ENCODE data around the gene TMEM178B. TPM values are rescaled to one million over a fixed set of nuclear protein-coding genes. Genes with fewer than 3 reads are reported as not detected.
"Not testable (repeated sequence)": the region's sequence is repeated elsewhere in the genome, so short reads cannot be mapped to it uniquely, and the experiment has no call there.

The TMEM178B gene
- total and polyA plus RNA-seq, 9 of the 15 experiments (the other 6 are each of a cell fraction or from before 2014, with no cell fraction given) = under 0.01 to 0.03 (median 0.01) TPM; not detected in 5

DNA sequence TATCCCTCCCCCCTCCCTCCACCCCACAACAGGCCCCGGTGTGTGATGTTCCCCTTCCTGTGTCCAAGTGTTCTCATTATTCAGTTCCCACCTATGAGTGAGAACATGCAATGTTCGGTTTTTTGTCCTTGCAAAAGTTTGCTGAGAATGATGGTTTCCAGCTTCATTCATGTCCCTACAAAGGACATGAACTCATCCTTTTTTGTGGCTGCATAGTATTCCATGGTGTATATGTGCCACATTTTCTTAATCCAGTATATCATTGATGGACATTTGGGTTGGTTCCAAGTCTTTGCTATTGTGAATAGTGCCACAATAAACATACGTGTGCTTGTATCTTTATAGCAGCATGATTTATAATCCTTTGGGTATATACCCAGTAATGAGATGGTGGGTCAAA lies 309.5 kb downstream of the TMEM178B start:
- H3K27ac ChIP-seq (ENCODE audit: extremely low read depth, low read depth, low read length); H3K9me3 ChIP-seq (replicated peaks; ENCODE audit: control insufficient read depth, insufficient read depth, low read depth, low read length); H3K36me3 ChIP-seq (ENCODE audit: control insufficient read depth, insufficient read depth, low read length); H3K4me1 ChIP-seq (replicated peaks in 1 of 2; ENCODE audit: control insufficient read depth in 2 of 2, insufficient read depth in 2 of 2, low read length in 2 of 2); in situ Hi-C loops (cut with MboI); H3K9me1 ChIP-seq (ENCODE audit: control insufficient read depth, insufficient read depth, low read length); ATAC-seq; H3K9ac ChIP-seq (ENCODE audit: insufficient read depth in 1 of 2, low read depth in 2 of 2, low read length in 2 of 2); H3K4me2 ChIP-seq (ENCODE audit: insufficient read depth, low read length); DNase-seq (ENCODE audit: extremely low read depth in 1 of 4, low spot score in 3 of 4); BruUV-seq (replicated peaks); intact Hi-C loops (cut with micrococcal nuclease); H3K79me2 ChIP-seq (ENCODE audit: control insufficient read depth, insufficient read depth, low read length); H2AFZ ChIP-seq (ENCODE audit: low read depth, low read length); FAIRE-seq; H3K4me3 ChIP-seq; H4K20me1 ChIP-seq (replicated peaks; ENCODE audit: control insufficient read depth, insufficient read depth, low read length); CTCF ChIA-PET (ENCODE audit: low intra/inter-chr PET ratio): not testable (repeated sequence)
- peaks cover 8 to 16% of the 10 kb centered on the region in 2 experiments for H3K27me3 ChIP-seq (ENCODE audit: control insufficient read depth in 2 of 2, insufficient read depth in 2 of 2, low read length in 2 of 2)
- POLR2A ChIA-PET = interaction anchor here (0.9 kb wide), 1 partner anchor 82 kb away, joined by 4 read pairs; no protein-coding TSS in a partner anchor
- peak; percentile 55 for TF ChIP-seq ZNF146 (CRISPR knock-in tag; IDR thresholded peaks at IDR 0.05; ENCODE audit: unreplicated experiment)
- 0% methylated on average over 2 of the region's 3 CpGs for WGBS (ENCODE audit: insufficient coverage, low coverage, missing lambda C conversion rate)

DNA sequence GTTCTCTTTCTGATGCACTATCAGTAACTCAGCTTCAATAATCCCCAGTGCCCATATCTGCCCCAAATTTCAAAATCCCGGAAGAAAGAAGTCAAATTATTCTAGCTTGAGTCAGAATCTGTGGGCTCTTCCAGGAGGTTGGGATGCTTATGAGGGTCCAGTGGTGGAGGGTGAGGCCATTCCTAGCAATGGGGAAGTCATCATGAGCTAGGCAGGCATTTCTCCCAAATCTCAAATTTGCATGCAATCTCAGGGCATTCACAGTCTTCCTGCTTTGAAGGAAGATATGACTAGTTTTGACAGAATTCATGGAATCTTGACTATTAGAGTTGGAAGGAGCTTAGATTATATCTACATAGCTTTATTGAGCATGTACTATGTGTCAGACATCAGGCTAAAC lies 313.0 kb downstream of the TMEM178B start:
- CTCF ChIA-PET (ENCODE audit: low intra/inter-chr PET ratio) = no interaction called here
- ATAC-seq = no peak
- TF ChIP-seq ZNF444 (CRISPR knock-in tag; IDR thresholded peaks at IDR 0.05) (no peak), RBBP5 (IDR thresholded peaks at IDR 0.05; ENCODE audit: borderline replicate concordance, insufficient read depth, low read length, poor library complexity, severe bottlenecking) (no peak), RBM39 (optimal IDR thresholded peaks at IDR 0.05; ENCODE audit: low read depth, low read length) (no peak), ZNF212 (CRISPR knock-in tag; IDR thresholded peaks at IDR 0.05) (no peak), ELF1 (tag; IDR thresholded peaks at IDR 0.05) (no peak), MBD2 (IDR thresholded peaks at IDR 0.05; ENCODE audit: borderline replicate concordance, low read depth) (no peak), ZC3H8 (IDR thresholded peaks at IDR 0.05) (no peak), ZNF239 (CRISPR knock-in tag; IDR thresholded peaks at IDR 0.05) (no peak), KDM1A (IDR thresholded peaks at IDR 0.05) (no peak), ZNF41 (CRISPR knock-in tag; conservative IDR thresholded peaks at IDR 0.05) (no peak)
- TF ChIP-seq, protein P1, sequence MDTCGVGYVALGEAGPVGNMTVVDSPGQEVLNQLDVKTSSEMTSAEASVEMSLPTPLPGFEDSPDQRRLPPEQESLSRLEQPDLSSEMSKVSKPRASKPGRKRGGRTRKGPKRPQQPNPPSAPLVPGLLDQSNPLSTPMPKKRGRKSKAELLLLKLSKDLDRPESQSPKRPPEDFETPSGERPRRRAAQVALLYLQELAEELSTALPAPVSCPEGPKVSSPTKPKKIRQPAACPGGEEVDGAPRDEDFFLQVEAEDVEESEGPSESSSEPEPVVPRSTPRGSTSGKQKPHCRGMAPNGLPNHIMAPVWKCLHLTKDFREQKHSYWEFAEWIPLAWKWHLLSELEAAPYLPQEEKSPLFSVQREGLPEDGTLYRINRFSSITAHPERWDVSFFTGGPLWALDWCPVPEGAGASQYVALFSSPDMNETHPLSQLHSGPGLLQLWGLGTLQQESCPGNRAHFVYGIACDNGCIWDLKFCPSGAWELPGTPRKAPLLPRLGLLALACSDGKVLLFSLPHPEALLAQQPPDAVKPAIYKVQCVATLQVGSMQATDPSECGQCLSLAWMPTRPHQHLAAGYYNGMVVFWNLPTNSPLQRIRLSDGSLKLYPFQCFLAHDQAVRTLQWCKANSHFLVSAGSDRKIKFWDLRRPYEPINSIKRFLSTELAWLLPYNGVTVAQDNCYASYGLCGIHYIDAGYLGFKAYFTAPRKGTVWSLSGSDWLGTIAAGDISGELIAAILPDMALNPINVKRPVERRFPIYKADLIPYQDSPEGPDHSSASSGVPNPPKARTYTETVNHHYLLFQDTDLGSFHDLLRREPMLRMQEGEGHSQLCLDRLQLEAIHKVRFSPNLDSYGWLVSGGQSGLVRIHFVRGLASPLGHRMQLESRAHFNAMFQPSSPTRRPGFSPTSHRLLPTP (IDR thresholded peaks at IDR 0.05; ENCODE audit: borderline replicate concordance, extremely low read depth, insufficient read length) = no peak
- TF ChIP-seq, protein P2, sequence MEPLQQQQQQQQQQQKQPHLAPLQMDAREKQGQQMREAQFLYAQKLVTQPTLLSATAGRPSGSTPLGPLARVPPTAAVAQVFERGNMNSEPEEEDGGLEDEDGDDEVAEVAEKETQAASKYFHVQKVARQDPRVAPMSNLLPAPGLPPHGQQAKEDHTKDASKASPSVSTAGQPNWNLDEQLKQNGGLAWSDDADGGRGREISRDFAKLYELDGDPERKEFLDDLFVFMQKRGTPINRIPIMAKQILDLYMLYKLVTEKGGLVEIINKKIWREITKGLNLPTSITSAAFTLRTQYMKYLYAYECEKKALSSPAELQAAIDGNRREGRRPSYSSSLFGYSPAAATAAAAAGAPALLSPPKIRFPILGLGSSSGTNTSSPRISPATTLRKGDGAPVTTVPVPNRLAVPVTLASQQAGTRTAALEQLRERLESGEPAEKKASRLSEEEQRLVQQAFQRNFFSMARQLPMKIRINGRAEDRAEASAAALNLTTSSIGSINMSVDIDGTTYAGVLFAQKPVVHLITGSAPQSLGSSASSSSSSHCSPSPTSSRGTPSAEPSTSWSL (CRISPR knock-in tag; IDR thresholded peaks at IDR 0.05; ENCODE audit: borderline replicate concordance) = no peak

More for the DNA sequence above, 313.0 kb downstream of the TMEM178B start:
- no peak overlapping the region for H3K4me3 ChIP-seq
- no peak overlapping the region for H3K4me2 ChIP-seq (ENCODE audit: insufficient read depth, low read length)
- DNase-seq (ENCODE audit: extremely low read depth in 1 of 4, low spot score in 3 of 4) = no peak
- H2AFZ ChIP-seq (ENCODE audit: low read depth, low read length) = no peak overlapping the region
- no peak for FAIRE-seq
- BruUV-seq (replicated peaks) = no TSS peak
- no peaks in the 10 kb centered on the region for H3K4me1 ChIP-seq (replicated peaks in 1 of 2; ENCODE audit: control insufficient read depth in 2 of 2, insufficient read depth in 2 of 2, low read length in 2 of 2)
- intact Hi-C loops (cut with micrococcal nuclease) (no loop called here), in situ Hi-C loops (cut with MboI) (no loop called here)
- H3K27ac ChIP-seq (ENCODE audit: extremely low read depth, low read depth, low read length) = no peak overlapping the region
- no peaks in the 10 kb centered on the region for H3K79me2 ChIP-seq (ENCODE audit: control insufficient read depth, insufficient read depth, low read length)
- POLR2A ChIA-PET = interaction anchor here (0.5 to 1.3 kb wide), 3 partner anchors 12 to 351 kb away, joined by 3 to 5 read pairs (median 4); partner anchors contain the start of gene SSBP1
- no peak overlapping the region for H3K9ac ChIP-seq (ENCODE audit: insufficient read depth in 1 of 2, low read depth in 2 of 2, low read length in 2 of 2)
- no peaks in the 10 kb centered on the region for H4K20me1 ChIP-seq (replicated peaks; ENCODE audit: control insufficient read depth, insufficient read depth, low read length)
- H3K9me3 ChIP-seq (replicated peaks; ENCODE audit: control insufficient read depth, insufficient read depth, low read depth, low read length) = no peaks in the 10 kb centered on the region
- peaks cover 17 to 28% of the 10 kb centered on the region in 2 experiments for H3K27me3 ChIP-seq (ENCODE audit: control insufficient read depth in 2 of 2, insufficient read depth in 2 of 2, low read length in 2 of 2)
- 4% methylated on average over 1 of the region's 1 CpG for WGBS (ENCODE audit: insufficient coverage, low coverage, missing lambda C conversion rate)
- no peaks in the 10 kb centered on the region for H3K36me3 ChIP-seq (ENCODE audit: control insufficient read depth, insufficient read depth, low read length)
- H3K9me1 ChIP-seq (ENCODE audit: control insufficient read depth, insufficient read depth, low read length) = no peaks in the 10 kb centered on the region
